Calu3 (cell line): Measurements from ENCODE around the gene ABCG1. TPM values are rescaled to one million over a fixed set of nuclear protein-coding genes. Genes with fewer than 3 reads are reported as not detected.

Experiments used
- BruUV-seq: library from RNA; stranded (reverse); fragments of 400-500 nt; replicated peaks from 2 replicates; lab custom pipeline; 2021; lab: Mats Ljungman, UMichigan
- CTCF ChIA-PET: fragments of 300-600 bp; sonication (Branson Sonifier 250); formaldehyde crosslinking; loops from one replicate; lab custom pipeline; 2022; ENCODE audit warnings: antibody characterized with exemption; lab: Charles Lee
- DNase-seq: peaks from one replicate; pipeline ENCODE4 v3.0.0; 2022
- H3K27ac Mint-ChIP-seq: one replicate; pipeline ENCODE4 v1.8.0; 2022; ENCODE audit warnings: mixed read lengths; ENCODE audit not compliant: unreplicated experiment
- H3K27me3 Mint-ChIP-seq: one replicate; pipeline ENCODE4 v1.8.0; 2022; ENCODE audit warnings: mixed read lengths; ENCODE audit not compliant: unreplicated experiment
- H3K36me3 Mint-ChIP-seq: one replicate; pipeline ENCODE4 v1.8.0; 2022; ENCODE audit warnings: mild to moderate bottlenecking, moderate library complexity, mixed read lengths; ENCODE audit not compliant: insufficient read depth, unreplicated experiment
- H3K4me1 Mint-ChIP-seq: one replicate; pipeline ENCODE4 v1.8.0; 2022; ENCODE audit warnings: mild to moderate bottlenecking, low read depth, mixed read lengths; ENCODE audit not compliant: unreplicated experiment
- H3K4me3 Mint-ChIP-seq: one replicate; pipeline ENCODE4 v1.8.0; 2022; ENCODE audit warnings: mild to moderate bottlenecking, low read depth, moderate library complexity, mixed read lengths; ENCODE audit not compliant: unreplicated experiment
- H3K9me3 Mint-ChIP-seq: one replicate; pipeline ENCODE4 v1.8.0; 2022; ENCODE audit warnings: low read depth, mixed read lengths; ENCODE audit not compliant: unreplicated experiment
- intact Hi-C: fragments of 100-400 bp; cut with micrococcal nuclease; formaldehyde crosslinking; loops from one replicate; pipeline ENCODE4 v1.10.0; 2022; ENCODE audit not compliant: unreplicated experiment
- total RNA-seq: library from RNA; stranded (reverse); gene quantifications from 2 replicates; pipeline ENCODE4 v1.2.3, GENCODE V29; 2022
- TF ChIP-seq, protein P1 (sequence below): fragments of 200-600 bp; IDR thresholded peaks from one replicate; pipeline ENCODE4 v1.8.0; 2022; ENCODE audit warnings: antibody characterized with exemption; ENCODE audit not compliant: unreplicated experiment

ABCG1 gene
- total RNA-seq, 1 experiment from 2014 or later: 0.19 TPM

DNA sequence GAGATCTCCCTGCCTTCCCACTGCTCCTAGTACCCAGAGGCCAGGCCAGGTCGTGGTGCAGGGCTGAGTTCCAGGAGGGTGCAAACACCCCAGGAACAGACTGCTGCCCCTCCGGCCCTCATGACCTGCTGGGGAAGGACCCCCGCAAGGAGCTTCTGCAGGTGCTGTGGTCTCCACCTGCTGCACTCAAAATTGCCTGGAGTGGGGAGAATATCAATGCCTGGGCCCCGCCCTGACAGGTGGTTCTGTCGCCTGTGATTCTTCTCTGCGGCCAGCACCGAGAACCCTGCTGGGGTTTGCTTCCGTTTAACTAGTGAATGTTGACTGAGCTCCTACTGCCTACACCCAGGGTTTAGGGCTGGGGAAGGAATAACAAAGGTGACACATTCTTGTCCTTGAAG, 98.4 kb downstream of the ABCG1 start:
- peaks cover 17% of the 10 kb centered on the region for H3K27me3 Mint-ChIP-seq
- H3K4me1 Mint-ChIP-seq: no peaks in the 10 kb centered on the region
- no peaks in the 10 kb centered on the region for H3K9me3 Mint-ChIP-seq
- H3K36me3 Mint-ChIP-seq: no peaks in the 10 kb centered on the region
- intact Hi-C loops: no loop called here
- DNase-seq: no peak
- no peak overlapping the region for H3K27ac Mint-ChIP-seq
- TF ChIP-seq, protein P1, sequence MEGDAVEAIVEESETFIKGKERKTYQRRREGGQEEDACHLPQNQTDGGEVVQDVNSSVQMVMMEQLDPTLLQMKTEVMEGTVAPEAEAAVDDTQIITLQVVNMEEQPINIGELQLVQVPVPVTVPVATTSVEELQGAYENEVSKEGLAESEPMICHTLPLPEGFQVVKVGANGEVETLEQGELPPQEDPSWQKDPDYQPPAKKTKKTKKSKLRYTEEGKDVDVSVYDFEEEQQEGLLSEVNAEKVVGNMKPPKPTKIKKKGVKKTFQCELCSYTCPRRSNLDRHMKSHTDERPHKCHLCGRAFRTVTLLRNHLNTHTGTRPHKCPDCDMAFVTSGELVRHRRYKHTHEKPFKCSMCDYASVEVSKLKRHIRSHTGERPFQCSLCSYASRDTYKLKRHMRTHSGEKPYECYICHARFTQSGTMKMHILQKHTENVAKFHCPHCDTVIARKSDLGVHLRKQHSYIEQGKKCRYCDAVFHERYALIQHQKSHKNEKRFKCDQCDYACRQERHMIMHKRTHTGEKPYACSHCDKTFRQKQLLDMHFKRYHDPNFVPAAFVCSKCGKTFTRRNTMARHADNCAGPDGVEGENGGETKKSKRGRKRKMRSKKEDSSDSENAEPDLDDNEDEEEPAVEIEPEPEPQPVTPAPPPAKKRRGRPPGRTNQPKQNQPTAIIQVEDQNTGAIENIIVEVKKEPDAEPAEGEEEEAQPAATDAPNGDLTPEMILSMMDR: no peak
- BruUV-seq: no TSS peak
- CTCF ChIA-PET: no interaction called here
- no peak overlapping the region for H3K4me3 Mint-ChIP-seq

DNA sequence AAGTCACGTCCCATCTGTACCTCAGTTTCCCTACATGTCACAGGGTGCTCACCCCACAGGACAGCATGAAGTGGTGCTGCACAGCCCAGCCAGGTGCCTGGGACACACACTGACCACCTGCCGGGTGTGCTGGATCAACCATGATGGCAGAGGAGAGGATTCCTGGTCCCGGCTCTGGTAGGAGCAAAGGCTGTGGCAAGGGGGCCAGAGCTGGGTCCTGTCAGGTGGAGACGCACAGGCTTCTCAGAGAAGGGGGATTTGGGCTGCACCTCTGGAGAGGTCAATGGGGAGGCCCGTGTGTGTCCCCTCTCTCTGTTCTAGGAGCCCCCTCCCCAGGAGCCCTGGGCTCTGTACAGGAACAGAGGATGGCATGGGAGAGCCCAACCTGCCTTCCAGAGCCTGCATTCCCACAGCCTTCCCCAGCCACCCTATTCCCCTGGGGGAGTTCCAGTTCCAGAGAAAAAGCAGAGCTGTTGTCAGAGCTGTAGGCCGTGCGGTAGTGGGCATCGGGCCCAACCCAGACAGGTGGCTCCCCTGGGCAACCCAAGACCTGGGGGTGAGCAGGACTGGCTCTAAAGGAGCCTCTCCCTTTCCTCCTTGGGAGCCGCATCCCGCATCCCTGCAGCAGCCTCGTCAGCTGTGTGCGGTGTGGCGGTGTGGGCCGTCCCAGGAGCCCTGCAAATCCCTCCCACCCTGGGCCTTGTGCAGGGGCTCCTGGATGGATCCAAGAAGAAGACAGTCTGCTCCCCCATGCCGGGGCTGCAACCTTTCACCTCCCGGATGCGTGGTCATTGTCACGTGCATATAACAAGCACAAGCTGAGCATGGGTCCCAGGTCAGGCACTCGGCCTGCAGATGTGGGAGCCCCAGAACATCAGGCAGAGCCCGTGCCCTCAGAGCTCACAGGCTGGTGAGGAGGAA, 99.1 kb downstream of the ABCG1 start:
- CTCF ChIA-PET: no interaction called here
- intact Hi-C loops: no loop called here
- no peak for DNase-seq
- H3K36me3 Mint-ChIP-seq: no peaks in the 10 kb centered on the region
- TF ChIP-seq, protein P1: no peak
- no peaks in the 10 kb centered on the region for H3K9me3 Mint-ChIP-seq
- H3K27me3 Mint-ChIP-seq: peaks cover 25% of the 10 kb centered on the region
- no peak overlapping the region for H3K27ac Mint-ChIP-seq
- no peaks in the 10 kb centered on the region for H3K4me1 Mint-ChIP-seq
- BruUV-seq: no TSS peak
- no peak overlapping the region for H3K4me3 Mint-ChIP-seq

DNA sequence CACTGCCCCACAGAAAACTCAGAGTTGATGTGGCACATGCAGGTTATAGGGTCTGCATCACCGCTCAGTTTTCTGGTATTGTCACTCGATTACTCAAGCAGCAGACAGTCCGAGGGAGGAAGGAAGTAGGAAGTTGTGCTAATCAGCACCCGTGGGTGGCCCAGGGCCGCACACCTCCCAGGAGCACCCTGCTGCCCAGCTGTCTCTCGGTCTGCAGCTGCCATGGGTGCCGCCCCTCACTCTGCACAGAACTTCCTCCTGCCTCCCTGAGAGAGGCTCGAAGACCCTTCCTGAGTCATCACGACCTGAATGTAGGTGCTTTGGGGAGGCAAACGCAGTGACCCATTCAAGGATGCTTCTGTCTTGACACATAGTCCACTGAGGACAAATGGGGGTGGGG, 100.4 kb downstream of the ABCG1 start:
- no peaks in the 10 kb centered on the region for H3K36me3 Mint-ChIP-seq
- no peaks in the 10 kb centered on the region for H3K9me3 Mint-ChIP-seq
- TF ChIP-seq, protein P1: no peak
- no peaks in the 10 kb centered on the region for H3K4me1 Mint-ChIP-seq
- H3K4me3 Mint-ChIP-seq: no peak overlapping the region
- no peak overlapping the region for H3K27ac Mint-ChIP-seq
- peaks cover 38% of the 10 kb centered on the region for H3K27me3 Mint-ChIP-seq
- DNase-seq: no peak
- CTCF ChIA-PET: interaction anchor here (0.6 kb wide), 1 partner anchor 10 kb away, joined by 10 read pairs; no protein-coding TSS in a partner anchor
- BruUV-seq: no TSS peak
- intact Hi-C loops: no loop called here

DNA sequence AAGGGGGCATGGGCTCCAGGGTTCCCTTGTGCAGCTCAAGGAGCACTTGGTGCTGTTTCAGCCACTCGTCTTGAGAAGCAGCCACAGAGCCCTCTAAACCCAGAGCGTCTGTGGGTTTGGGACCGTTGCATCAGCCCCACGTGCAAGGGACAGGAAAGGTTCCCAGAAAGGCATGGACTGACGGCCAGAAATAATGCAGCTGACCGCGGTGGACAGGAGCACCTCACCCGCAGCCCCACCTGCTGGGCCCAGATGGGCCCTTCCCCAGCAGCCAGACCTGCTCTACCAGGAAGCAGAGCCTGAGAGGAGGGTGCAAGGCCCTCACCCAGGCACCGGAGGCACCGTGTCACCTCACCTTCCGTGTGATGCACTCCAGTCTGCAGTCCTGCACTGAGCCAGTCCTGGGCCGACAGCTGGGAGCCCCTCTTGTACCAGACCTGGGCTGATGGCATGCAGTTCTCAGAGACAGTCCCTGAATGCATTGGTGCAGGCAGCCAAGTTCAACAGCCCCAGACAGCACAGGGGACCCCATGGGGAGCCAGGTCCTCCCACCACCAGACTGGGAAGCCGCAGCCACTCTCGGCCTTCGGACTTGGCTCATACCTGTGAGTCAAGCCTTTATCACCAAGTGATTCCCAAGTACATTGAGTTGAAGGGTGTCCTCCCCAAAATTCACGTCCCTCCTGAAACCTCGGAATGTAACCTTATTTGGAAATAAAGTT, 101.1 kb downstream of the ABCG1 start:
- Mint-ChIP-seq H3K4me1 (no peaks in the 10 kb centered on the region), H3K27me3 (peaks cover 44% of the 10 kb centered on the region), H3K4me3 (no peak overlapping the region), H3K36me3 (no peaks in the 10 kb centered on the region), H3K9me3 (no peaks in the 10 kb centered on the region), H3K27ac (no peak overlapping the region)
- intact Hi-C loops: no loop called here
- TF ChIP-seq, protein P1: no peak
- BruUV-seq: no TSS peak
- peak; percentile 14 for DNase-seq
- CTCF ChIA-PET: no interaction called here
